GM12892 (cell line): ENCODE results near the gene TCF7.

Source experiments
- POLR2A ChIP-seq: IDR thresholded peaks from 2 replicates; pipeline ENCODE4 v1.6.1; 2011; ENCODE audit warnings: low read depth, low read length, control low read depth
- POLR2AphosphoS5 ChIP-seq: IDR thresholded peaks from 2 replicates; pipeline ENCODE4 v1.6.1; 2011; ENCODE audit warnings: low read depth, low read length, control low read depth

- no peak for TF ChIP-seq POLR2A
- no peak for TF ChIP-seq POLR2AphosphoS5
These were observed 42.8 kb upstream of the TCF7 start for GRCh38 chr5:134071614-134072207.
